ENCODE data around the gene ANOS1.
A peak's percentile ranks its signal among the peaks of the same experiment; 100 is the strongest.
"Not testable (repeated sequence)": the region's sequence is repeated elsewhere in the genome, so short reads cannot be mapped to it uniquely, and the experiment has no call there.

The ANOS1 gene

GRCh38 chrX:8731559-8732395 lies at the start of gene ANOS1:
Gene ANOS1, minus strand, starts transcription at chrX:8732137. Its CDS starts 101 bp downstream, at chrX:8732036.
- H3K4me3 ChIP-seq (replicated peaks in 1 of 2; ENCODE audit: low read depth in 2 of 2, low read length in 2 of 2): peak within 1 kb of the TSS in 1 of 2 donors; percentile 55
- TF ChIP-seq CTCF (IDR thresholded peaks at IDR 0.05; ENCODE audit: low read depth, low read length): no peak
- DNase-seq (ENCODE audit: low read depth in 2 of 2): peak in 1 of 2 donors; percentile 68

GRCh38 chrX:8773117-8773516 lies 41.2 kb upstream of the ANOS1 start:
- DNase-seq (ENCODE audit: low read depth in 2 of 2): no peak
- no peak overlapping the region for H3K4me3 ChIP-seq (replicated peaks in 1 of 2; ENCODE audit: low read depth in 2 of 2, low read length in 2 of 2)
- no peak for TF ChIP-seq CTCF (IDR thresholded peaks at IDR 0.05; ENCODE audit: low read depth, low read length)

GRCh38 chrX:8760021-8760420 lies 28.1 kb upstream of the ANOS1 start:
- no peak for DNase-seq (ENCODE audit: low read depth in 2 of 2)
- no peak for TF ChIP-seq CTCF (IDR thresholded peaks at IDR 0.05; ENCODE audit: low read depth, low read length)
- H3K4me3 ChIP-seq (replicated peaks in 1 of 2; ENCODE audit: low read depth in 2 of 2, low read length in 2 of 2): no peak overlapping the region

- DNase-seq (ENCODE audit: low read depth in 2 of 2); H3K4me3 ChIP-seq (replicated peaks in 1 of 2; ENCODE audit: low read depth in 2 of 2, low read length in 2 of 2): not testable (repeated sequence)
These were observed 26.8 kb upstream of the ANOS1 start for GRCh38 chrX:8758706-8759105.

- H3K4me3 ChIP-seq (replicated peaks in 1 of 2; ENCODE audit: low read depth in 2 of 2, low read length in 2 of 2): not testable (repeated sequence)
- peak in 1 of 2 donors; percentile 1 for DNase-seq (ENCODE audit: low read depth in 2 of 2)
These were observed 25.9 kb upstream of the ANOS1 start for GRCh38 chrX:8757609-8758389.

GRCh38 chrX:8755813-8756212 lies 23.9 kb upstream of the ANOS1 start:
- no peak for TF ChIP-seq CTCF (IDR thresholded peaks at IDR 0.05; ENCODE audit: low read depth, low read length)
- no peak for DNase-seq (ENCODE audit: low read depth in 2 of 2)
- H3K4me3 ChIP-seq (replicated peaks in 1 of 2; ENCODE audit: low read depth in 2 of 2, low read length in 2 of 2): no peak overlapping the region

- no peak overlapping the region for H3K4me3 ChIP-seq (replicated peaks in 1 of 2; ENCODE audit: low read depth in 2 of 2, low read length in 2 of 2)
- no peak for DNase-seq (ENCODE audit: low read depth in 2 of 2)
- no peak for TF ChIP-seq CTCF (IDR thresholded peaks at IDR 0.05; ENCODE audit: low read depth, low read length)
These were observed 23.2 kb upstream of the ANOS1 start for GRCh38 chrX:8755116-8755515.
